ENCODE measurements around the gene ABCB6.

ABCB6 gene

DNA sequence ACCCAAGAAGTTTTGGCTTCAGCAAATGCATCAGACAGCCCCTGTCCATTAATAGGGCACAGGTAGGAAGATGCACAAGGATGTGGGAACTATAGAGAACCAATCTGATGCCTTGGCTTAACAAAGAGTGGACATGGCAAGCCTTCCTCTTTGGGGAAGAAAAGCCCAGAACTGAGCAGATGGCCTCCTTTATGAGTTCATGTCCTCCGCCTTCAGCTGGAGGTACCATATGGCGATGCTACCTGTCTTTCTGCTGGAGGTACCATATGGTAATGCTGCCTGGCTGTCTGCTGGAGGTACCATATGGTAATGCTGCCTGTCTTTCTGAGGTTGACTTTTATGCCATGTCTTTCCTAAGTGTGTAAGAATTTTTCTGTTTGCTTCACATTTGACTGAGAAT, 34.6 kb downstream of the ABCB6 start:
- DNase-seq (ENCODE audit: low read depth): no peak

DNA sequence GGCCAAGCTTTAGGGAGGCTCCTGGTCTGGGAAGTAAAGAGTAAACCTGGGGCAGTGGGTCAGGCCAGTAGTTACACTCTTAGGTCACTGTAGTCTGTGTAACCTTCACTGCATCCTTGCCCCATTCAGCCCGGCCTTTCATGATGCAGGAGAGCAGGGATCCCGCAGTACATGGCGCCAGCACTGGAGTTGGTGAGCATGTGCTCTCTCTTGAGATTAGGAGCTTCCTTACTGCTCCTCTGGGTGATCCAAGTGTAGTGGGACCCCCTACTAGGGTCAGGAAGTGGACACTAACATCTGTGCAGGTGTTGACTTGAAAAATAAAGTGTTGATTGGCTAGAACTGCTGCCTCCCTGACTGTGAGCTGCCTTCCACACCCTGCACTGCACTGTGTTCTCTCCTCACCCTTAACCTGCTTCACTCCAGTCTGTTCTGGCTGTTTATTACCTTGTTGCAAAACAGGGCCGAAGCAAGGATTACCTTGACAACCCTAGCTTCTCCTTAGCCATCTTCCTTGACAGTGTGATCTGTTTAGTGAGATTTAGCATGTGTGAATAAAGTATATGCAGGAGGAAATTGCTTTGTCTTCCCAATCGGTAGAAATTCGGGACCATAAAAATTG, 35.5 kb downstream of the ABCB6 start:
- no peak for DNase-seq (ENCODE audit: low read depth)

DNA sequence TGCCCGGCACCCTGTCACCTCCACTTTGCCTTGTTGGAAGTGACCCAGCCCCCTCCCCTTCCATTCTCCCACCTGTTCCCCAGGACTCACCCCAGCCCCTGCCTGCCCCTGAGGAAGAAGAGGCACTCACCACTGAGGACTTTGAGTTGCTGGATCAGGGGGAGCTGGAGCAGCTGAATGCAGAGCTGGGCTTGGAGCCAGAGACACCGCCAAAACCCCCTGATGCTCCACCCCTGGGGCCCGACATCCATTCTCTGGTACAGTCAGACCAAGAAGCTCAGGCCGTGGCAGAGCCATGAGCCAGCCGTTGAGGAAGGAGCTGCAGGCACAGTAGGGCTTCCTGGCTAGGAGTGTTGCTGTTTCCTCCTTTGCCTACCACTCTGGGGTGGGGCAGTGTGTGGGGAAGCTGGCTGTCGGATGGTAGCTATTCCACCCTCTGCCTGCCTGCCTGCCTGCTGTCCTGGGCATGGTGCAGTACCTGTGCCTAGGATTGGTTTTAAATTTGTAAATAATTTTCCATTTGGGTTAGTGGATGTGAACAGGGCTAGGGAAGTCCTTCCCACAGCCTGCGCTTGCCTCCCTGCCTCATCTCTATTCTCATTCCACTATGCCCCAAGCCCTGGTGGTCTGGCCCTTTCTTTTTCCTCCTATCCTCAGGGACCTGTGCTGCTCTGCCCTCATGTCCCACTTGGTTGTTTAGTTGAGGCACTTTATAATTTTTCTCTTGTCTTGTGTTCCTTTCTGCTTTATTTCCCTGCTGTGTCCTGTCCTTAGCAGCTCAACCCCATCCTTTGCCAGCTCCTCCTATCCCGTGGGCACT, 36.2 kb downstream of the ABCB6 start:
- DNase-seq (ENCODE audit: low read depth): no peak

DNA sequence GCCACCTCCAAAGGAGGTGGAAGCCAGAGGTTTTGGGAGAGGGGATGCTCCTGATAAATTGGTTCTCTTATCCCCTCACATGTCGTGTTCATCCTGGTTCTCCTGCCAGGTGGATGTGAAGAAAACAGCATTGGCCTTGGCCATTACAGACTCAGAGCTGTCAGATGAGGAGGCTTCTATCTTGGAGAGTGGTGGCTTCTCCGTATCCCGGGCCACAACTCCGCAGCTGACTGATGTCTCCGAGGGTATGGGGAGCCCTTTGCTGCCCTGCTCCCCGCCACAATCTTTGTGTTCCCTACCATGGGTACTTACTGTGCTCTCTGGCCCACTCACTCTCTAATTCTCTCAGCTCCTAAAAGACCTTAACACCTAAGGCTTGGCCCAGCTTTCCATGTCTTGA, 37.2 kb downstream of the ABCB6 start:
- no peak for DNase-seq (ENCODE audit: low read depth)

DNA sequence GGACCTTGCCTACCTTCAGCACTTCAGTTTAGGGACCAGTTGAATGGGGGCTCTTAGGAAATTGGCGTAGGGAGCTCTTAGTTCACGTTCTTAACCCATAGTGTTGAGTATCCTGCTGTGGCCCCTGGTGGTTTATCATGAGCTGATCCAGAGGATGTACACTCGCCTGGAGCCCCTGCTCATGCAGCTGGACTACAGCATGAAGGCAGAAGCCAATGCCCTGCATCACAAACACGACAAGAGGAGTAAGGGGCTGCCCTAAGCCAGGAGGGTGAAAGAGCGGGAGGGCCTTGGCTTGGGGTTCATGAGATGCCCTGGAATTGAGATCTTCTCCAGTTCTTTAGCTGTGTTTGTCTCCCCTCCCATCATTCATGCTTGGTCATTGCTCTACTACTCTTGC, 37.8 kb downstream of the ABCB6 start:
- DNase-seq (ENCODE audit: low read depth): no peak

DNA sequence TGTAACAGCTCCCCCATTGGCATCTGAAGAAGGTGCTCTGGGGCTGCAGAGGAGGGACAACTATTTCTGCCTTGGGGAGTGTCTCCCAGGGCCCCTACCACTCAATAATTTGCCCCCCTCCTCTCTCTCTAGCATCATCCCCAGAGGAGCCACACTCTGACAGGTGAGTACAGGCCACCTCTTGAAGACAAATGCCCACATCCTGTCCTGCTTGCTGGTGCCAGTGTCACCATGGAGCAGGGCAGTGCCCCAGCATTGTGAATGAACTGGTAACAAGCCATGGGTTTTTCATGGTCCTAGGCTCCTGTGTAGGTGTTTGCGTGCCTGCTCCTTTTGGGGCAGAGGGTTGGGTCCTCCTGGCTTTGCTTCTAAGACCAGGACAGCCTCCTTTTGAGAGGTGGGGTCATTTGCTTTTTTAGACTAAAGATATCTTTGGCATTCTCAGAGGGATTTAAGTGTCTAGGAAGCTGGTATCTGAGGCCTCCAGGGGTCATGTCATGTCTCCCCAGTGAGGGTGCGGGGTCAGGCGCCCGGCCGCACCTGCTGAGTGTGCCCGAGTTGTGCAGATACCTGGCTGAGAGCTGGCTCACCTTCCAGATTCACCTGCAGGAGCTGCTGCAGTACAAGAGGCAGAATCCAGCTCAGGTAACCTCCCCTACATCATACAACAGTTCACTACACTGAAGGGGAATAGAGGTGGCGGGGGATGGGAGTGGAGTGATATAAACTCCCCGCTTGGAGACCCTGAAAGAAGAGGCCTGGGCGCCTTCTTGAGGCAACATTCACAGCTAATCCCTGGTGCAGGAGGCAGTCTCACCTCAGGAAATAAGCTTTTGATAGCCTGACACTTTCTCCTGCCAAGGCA, 38.9 kb downstream of the ABCB6 start:
- DNase-seq (ENCODE audit: low read depth): no peak

DNA sequence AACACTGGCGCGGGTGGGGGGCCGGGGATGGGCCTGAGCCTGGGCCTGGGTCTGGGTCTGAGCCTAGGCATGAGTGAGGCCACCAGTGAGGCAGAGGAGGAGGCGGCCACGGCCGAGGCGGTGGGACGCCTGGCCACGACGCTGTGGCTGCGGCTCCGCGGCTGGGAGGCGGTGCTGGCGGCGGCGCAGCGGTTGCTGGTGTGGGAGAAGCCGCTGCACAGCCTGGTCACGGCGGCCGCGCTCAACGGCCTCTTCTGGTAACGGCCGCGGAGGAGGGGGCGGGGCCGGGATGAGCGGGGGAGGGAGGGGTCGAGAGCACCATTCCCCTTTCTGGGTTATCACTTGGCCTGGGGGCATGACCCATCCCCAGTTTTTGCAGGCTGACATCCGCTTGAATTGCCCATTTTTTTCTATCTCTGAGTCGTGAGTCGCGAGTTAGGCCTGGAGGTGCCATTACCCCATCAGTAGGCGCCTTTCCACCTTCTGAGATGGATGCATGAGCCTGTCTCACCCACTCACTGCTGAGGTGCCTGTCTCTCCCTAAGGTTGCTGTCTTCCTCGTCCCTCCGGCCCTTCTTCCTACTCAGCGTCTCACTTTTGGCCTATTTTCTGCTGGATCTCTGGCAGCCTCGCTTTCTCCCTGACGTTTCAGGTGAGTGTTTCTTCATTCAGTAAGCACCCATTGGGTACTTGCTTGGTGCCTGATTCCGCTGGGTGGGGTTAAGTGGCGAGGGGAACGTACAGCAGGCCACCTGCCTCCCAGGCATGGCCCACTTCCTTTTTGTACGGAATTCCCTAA, 40.2 kb downstream of the ABCB6 start:
- no peak for DNase-seq (ENCODE audit: low read depth)

DNA sequence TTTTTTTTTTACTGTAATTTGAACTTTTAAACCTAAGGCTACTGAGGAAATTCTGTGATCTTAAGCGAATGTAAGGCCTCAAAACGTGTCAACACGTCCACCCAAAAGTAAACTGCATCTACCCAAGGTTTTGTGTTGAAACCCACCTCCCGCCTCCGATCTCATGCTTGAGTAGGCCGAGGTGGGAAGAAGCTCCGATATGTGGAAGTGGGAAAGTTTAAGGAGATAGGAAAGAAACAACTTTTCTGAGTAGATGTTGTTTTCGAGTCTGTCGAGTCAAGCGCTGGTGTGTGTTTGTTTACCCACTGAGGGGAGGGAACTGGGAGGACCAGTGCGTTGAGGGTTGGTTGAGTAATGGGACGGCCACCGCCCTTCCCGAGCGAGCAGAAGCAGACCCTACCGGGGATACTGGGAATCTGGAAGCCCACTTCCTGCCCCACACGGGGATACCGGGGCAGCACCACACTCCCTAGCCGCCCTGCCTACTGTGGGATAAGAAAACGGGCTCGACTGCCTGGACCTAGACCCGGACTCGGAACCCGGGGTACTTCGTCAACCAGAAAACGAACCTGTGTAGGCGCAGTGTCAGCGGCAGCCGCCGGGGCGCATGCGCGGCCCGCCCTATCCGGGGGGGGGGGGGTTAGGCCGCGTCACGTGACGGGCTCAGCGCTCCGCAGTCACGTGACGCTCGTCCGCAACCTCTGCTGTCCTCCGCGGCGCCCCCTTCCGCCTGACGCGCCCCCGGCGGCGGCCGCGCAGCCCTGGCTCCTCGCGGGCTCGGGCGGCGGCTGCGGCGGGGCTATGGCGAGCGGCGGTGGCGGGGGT, 41.0 kb downstream of the ABCB6 start, which contains the start of gene RETREG2:
Gene RETREG2 (plus strand): TSS at position 724 of the 825 bp plus-strand sequence. CDS start 78 bp downstream, at position 802.
- DNase-seq (ENCODE audit: low read depth): peak; percentile 66

DNA sequence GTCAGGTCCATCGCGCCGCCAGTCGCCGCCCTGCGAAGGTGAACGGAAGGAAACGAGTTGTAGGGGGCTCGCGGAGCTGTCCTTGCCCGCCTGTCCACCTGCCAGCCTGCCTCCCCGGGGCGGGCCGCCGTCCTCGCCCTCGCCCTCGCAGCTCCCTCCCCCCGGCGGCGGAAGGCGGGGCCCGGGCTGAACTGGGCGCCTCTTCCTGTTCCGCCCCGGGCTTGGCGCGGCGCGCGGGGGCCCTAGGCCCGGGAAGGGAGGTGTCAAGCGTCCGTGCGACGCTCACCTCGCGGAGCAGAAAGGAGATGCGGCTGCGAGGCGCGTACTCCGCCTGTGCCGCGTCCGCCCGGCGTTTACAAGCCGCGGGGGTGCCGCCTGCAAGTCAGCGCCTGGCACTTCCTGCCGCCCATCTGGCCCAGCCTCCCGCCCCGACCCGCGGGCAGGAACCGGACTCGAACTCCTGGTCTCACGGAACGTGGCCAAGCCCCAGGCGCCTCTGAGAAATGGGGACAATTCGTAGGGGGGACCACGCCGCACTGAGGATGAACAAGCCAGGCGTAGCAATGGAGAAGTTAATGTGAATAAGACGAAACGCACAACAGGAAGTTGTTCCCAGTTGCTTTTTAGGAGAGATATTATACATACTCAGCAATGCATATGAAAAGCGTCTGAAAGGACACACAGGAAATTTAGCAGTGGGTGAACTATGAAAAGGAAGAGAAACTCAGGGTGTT, 41.8 kb downstream of the ABCB6 start, which contains the start of gene CNPPD1:
Gene CNPPD1 (minus strand): TSS at position 108 of the 734 bp plus-strand sequence. CDS start 97 bp downstream, at position 11.
- peak; percentile 76 for DNase-seq (ENCODE audit: low read depth)

DNA sequence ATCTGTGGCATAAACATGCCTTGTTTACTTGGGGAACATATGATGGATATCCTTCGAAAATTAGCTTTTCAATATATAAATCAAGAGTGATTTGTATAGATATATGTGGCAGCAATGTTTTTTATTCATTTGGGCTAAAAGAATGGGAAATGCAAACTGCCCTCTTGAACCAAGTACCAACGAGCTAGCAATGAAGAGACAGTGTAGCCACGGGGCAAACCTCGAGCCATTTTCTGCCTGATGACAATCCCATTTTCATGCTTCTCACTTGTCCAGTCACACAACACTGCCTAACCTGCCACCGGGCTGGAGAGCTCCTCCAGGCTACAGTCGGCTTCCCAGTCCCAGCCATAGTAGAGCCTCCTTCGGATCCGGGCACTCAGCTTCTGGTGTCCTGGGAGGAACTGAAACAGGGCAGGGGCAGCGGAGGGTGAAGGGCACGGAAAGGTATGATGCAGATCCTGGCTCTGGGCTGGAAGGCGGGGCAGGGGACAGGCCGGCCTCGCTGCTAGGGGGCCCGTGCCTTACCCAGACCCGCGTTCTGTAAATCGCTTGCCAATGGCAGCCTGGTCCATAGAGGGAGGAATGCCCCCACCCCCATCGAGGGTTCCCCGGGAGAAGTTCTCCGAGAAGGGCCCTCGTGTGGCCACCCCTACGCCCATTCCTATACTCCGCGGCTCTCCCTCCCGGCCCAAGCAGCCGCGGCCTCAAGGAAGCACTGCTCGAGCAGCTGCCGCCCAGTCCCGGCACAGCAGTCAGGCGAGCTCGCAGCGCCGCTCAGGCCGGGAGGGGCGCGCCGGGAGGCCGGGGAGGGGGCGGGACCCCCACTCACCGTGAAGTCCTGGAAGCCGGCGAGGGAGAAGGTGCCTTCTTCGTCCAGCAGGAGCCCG, 42.6 kb downstream of the ABCB6 start:
- DNase-seq (ENCODE audit: low read depth): peak; percentile 8

DNA sequence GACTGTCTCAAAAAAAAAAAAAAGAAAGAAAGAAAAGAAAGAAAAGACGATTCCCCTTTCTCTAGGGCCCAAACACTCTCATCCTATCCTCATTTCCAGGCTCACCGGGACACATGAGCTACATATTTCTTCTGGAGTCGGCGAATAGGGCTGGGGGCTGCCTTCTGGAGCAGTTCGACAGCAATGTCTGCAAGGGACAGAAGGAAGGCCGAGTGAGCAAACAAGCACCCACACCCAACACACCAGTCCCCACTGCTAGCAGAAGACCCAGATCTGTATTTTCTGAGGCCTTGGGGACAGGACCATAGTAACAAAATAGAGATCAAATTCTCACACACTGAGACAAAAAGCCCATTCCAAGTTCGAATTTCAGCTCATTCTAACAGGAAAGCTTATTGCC, 43.3 kb downstream of the ABCB6 start:
- no peak for DNase-seq (ENCODE audit: low read depth)

DNA sequence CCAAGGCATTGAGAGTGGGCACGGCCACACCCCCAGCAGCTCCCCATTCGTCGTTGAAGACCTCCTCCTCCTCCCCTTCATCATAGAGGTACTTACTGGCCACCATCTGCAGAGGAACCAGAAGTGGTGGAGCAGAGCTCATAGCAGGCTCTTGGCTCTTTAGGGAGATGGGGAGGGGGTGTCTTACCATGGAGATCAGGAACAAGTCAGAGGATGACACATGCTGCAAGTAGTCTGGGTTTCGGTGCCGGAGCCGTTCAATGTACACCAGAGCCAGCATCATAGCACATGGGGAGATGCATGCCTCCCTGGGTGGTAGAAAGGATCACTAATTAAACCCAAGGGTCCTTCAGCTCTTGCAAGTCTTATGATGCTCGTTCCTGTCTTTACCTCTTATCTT, 44.0 kb downstream of the ABCB6 start:
- no peak for DNase-seq (ENCODE audit: low read depth)

DNA sequence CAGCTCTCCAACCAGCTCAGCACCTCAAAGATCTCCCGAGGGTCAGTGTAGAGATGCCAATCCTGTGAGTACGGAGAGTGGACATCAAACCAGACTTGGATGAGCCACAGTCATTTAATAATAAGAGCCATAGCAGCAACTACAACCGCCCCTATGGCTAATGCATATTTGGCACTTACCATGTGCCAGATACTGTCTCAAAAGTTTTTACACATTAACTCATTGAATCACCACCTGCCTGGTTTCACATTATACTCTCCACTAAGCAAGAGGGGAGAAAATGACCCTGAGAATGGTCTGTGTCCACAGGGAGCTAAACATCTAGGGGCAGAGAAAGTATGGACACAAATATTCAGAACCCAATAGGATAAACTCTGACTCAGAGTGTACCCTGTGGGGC, 44.6 kb downstream of the ABCB6 start:
- DNase-seq (ENCODE audit: low read depth): no peak

DNA sequence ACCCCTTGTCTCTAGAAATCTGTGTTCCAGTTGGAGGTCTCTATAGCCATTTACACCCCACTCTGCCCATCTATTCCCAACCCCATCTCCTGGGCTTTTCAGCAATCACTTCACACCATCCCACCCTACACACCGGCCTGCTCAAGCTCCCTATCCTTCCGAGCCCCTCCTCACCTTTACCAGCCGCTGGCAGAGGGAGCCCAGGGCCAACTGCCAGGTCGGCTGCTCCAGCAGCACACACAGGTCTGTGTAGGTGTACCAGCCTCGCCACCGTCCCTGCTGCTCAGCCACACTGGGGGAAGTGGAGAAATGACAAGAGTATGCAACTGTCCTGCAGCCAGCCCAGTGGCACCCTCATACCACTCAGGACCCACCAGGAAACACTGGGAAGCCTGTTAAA, 45.6 kb downstream of the ABCB6 start:
- DNase-seq (ENCODE audit: low read depth): no peak

DNA sequence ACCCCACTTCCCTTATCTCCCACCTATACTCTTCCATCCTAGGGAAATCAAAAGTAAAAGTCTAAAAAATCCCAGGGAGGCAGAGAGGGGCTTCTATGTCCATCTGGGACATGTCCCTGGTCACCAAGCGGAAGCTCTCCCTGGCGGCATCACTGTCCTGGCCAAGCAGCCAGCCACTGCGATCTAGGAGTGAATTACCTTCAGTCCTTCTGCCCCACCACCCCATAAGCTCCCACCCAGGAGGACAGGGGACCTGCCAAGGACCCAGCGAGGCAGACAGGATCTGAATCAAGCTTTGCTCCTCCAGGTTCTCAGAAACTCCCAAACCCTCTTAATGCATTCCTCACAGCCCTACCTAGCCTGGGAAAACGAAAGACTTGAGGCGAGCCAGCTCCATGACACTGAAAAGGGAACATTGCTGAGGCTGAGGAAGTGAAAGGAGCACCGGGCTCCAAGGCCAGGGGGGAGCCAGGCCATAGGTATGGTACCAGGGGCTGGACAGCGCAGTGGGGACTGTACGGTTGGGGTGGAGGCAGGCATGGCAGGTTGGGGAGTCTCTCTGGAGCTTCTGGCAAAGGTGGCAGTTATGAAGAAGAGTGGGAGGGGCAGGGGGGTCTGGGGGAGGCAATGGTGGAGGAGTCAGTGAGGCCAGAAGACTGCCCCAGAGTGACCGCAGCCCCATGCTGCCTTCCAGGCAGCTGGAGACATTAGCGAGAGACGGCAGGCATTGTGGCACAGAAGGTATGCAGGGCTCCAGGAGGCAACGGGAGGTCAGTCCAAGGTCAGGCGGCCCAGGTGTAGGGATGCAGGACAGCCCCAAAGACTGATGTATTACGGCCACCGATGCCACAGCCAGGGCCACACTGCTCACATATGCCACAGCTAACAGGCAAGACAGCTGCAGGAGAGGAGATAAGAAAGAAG, 46.3 kb downstream of the ABCB6 start:
- DNase-seq (ENCODE audit: low read depth): no peak

DNA sequence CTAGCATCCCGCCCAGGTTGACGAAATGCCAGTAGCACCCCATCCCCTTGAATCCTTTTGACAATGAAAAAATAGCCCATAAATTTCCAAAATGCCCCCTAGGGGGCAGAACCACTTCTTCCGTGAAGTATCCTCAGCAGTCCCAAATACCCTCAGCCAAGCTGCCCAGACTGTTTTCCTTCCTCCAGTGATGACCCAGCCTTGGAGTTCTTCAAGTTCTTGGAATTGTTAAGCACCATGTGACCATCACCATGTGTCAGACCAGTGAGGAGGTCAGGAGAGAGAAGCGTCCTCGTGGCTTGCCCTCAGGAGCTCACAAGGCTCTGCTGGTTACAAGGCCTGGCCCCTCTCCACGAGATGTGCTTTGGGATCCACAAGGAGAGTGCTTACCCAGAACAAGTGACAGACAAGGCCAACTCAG, 47.5 kb downstream of the ABCB6 start:
- peak; percentile 26 for DNase-seq (ENCODE audit: low read depth)

DNA sequence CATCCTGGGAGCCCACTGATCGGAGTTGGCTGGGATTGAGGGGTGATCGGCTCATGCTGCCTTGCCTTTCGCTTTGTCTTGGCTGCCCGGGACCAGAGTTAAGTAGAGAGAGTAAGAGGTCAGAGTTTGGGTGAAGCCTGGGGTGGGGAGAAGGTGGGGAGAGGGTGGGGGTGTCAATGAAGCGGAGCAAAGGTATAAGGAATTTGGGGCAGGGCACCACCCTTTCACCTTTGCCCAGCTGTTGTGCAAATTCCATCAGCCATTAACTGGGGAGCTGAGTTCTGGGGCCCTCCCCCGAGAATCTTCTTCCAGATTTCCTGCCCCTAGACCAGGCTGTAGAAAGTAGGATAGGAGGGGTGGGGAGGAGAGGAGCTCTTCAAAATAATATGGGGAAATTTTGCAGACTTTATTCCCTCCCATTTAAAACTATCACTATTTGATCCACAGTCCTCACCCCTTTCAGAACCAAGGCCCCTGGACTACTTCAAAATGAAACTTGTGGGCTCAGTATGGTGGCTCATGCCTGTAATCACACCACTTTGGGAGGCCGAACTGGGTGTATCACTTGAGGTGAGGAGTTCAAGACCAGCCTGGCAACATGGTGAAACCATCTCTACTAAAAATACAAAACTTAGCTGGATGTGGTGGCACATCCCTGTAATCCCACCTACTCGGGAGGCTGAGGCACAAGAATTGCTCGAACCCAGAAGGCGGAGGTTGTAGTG, 48.7 kb downstream of the ABCB6 start, which contains the start of gene SLC23A3:
Gene SLC23A3 (minus strand): TSS at position 100 of the 725 bp plus-strand sequence. CDS start 45 bp downstream, at position 55.
- DNase-seq (ENCODE audit: low read depth): no peak

Measured in stimulated activated CD8-positive, alpha-beta memory T cell treated with anti-CD3 and anti-CD28 coated beads, Interleukin-12 subunit alpha, Interleukin-12 subunit beta, amount 100 ng/mL, for 1 hour (primary cell).